Lung (tissue), 12 donors: ENCODE results near the gene MRGPRE. TPM values are rescaled to one million over a fixed set of nuclear protein-coding genes. Genes with fewer than 3 reads are reported as not detected.

ENCODE experiments used
- ATAC-seq: fragments of 200-7000 bp; cut with Tn5 transposase; one replicate; pipeline ENCODE4 v1.9.1; 2020; ENCODE audit warnings: moderate number of reproducible peaks; ENCODE audit not compliant: insufficient read depth, low FRiP score
- DNase-seq, 3 donors: peaks; one replicate each; pipeline ENCODE4 v3.0.0-alpha.2; 2013 to 2017
- H3K27ac ChIP-seq, 2 donors: one replicate each; pipeline ENCODE4 v1.5.1; 2013; ENCODE audit warnings: mild to moderate bottlenecking in 2 of 2, moderate library complexity in 2 of 2, control low read depth in 1 of 2, inconsistent platforms in 1 of 2, low read depth in 1 of 2, low read length in 1 of 2
- H3K27me3 ChIP-seq, 3 donors: one replicate each; pipeline ENCODE4 v1.5.1; 2013; ENCODE audit warnings: low read length in 2 of 3; ENCODE audit not compliant: control insufficient read depth in 3 of 3, insufficient read depth in 3 of 3
- H3K36me3 ChIP-seq, 4 donors: one replicate each; pipeline ENCODE4 v1.5.1; 2013; ENCODE audit warnings: low read length in 4 of 4, mild to moderate bottlenecking in 1 of 4, moderate library complexity in 1 of 4; ENCODE audit not compliant: control insufficient read depth in 4 of 4, insufficient read depth in 4 of 4
- H3K4me1 ChIP-seq, 5 donors: one replicate each; pipeline ENCODE4 v1.5.1; 2013; ENCODE audit warnings: low read length in 5 of 5, mild to moderate bottlenecking in 2 of 5, moderate library complexity in 1 of 5; ENCODE audit not compliant: control insufficient read depth in 5 of 5, insufficient read depth in 5 of 5
- H3K4me3 ChIP-seq: one replicate; pipeline ENCODE4 v1.5.1; 2013; ENCODE audit warnings: mild to moderate bottlenecking, control low read depth, moderate library complexity
- H3K9ac ChIP-seq, 2 donors: one replicate each; pipeline ENCODE4 v1.5.1; 2013; ENCODE audit warnings: low read length in 2 of 2, control low read depth in 1 of 2; ENCODE audit not compliant: insufficient read depth in 1 of 2
- H3K9me3 ChIP-seq, 4 donors: one replicate each; pipeline ENCODE4 v1.5.1; 2013; ENCODE audit warnings: low read length in 3 of 4, mild to moderate bottlenecking in 1 of 4, moderate library complexity in 1 of 4; ENCODE audit not compliant: control insufficient read depth in 4 of 4, insufficient read depth in 3 of 4
- WGBS, 2 donors: extraction: QIAGEN DNeasy Blood & Tissue Kit; methylation state at CpG; one replicate each; pipeline ENCODE4 v1.1.7; 2013; 5-methylcytosine and 5-hydroxymethylcytosine counted together
- polyA plus RNA-seq, 2 donors: library from polyadenylated mRNA; stranded (reverse); fragments of 200-250 nt; gene quantifications; one replicate each; pipeline ENCODE4 v1.2.1, GENCODE V29; 2013
- total RNA-seq, 2 donors: library from RNA; depleted of rRNA in 1 of 2; stranded (reverse); fragments of >200 nt in 1 of 2; gene quantifications; one replicate each; pipeline ENCODE4 v1.2.1, GENCODE V29; 2014 to 2021
- TF ChIP-seq, protein P1 (sequence below): IDR thresholded peaks from 2 replicates; pipeline ENCODE4 v1.5.1; 2012; ENCODE audit warnings: mild to moderate bottlenecking; ENCODE audit errors: control extremely low read depth, extremely low read depth
- donor health status: control.
- donor health status: control.
- donor health status: Bipolar disorder and iron deficiency.
- donor health status: healthy.
- donor health status: DM: yes; HTN: yes; CAD: no.

The MRGPRE gene
- total and polyA plus RNA-seq, 4 donors, result 0.03 to 0.18 (median 0.16) TPM; not detected in 1

DNA sequence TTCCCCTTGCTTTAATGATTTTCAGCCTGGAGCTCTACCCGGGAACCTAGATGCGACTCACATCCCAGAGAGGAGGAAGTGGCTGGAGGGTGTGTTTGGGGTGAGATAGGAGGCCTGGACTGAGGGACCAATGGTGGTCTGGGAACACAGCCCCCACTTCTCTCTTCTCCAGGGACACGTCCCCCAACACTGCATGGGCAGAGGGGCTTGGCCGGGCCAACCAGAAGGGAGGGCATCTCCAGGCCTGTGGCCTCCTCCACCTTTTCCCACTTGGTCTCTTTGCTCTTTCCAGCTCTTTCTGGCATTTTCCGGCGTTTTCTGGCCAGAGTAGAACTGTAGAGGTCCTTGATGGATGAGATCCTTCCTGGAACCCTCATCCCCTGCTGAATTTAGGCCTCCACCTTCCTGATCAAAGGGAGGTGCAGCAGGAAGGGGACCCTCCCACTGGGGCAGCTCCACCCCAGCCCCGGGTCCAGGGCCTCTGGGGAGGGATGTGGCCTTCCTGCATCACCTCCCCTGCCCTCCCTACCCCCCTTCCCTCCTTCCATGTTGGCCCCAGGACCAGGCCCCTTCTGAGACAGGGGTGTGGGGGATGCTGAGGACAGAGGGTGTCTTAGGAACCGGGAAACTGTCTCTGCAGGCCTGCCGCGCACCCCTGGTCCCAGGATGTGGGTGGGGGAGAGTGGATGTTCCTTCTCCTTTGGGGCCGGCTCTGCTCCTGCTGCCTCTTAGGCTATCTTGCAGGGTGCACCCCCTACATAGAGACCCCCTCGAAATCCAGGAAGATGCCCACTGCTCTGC is 38.0 kb downstream of the MRGPRE start:
- TF ChIP-seq, protein P1, sequence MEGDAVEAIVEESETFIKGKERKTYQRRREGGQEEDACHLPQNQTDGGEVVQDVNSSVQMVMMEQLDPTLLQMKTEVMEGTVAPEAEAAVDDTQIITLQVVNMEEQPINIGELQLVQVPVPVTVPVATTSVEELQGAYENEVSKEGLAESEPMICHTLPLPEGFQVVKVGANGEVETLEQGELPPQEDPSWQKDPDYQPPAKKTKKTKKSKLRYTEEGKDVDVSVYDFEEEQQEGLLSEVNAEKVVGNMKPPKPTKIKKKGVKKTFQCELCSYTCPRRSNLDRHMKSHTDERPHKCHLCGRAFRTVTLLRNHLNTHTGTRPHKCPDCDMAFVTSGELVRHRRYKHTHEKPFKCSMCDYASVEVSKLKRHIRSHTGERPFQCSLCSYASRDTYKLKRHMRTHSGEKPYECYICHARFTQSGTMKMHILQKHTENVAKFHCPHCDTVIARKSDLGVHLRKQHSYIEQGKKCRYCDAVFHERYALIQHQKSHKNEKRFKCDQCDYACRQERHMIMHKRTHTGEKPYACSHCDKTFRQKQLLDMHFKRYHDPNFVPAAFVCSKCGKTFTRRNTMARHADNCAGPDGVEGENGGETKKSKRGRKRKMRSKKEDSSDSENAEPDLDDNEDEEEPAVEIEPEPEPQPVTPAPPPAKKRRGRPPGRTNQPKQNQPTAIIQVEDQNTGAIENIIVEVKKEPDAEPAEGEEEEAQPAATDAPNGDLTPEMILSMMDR, result no peak
- H3K4me1 ChIP-seq, result no peaks in the 10 kb centered on the region

DNA sequence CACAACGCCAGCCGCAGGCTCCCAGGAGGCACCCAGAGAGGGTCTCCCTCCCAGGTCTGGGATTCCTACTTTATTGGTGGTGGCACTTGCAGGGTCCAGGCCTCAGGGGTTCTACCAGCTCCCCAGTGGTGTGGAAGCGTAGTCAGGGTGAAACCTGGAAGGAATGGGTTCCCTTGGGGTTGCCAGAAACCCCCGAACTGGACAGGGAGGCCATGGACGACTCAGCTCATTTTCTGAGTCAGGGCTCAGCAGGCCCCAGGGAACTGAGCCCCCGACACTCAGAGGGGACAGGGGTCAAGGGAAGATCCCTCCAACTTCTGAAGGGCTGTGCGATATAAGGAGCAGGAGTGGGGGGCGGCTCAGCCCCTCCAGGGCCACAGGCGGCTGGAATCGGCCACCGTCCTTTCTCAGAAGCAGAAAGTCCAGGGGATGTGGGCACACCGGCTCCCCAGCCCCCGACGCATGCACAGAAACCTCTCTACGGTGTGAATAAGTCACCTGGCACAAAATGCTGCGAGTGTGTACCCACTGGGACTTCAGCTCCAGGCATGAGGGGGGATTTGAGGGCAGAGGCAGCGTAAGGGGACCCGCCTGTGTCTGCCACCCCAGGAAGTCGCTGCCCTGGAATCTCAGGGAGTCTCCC is 38.7 kb downstream of the MRGPRE start:
- no peaks in the 10 kb centered on the region for H3K36me3 ChIP-seq
- TF ChIP-seq, protein P1, result no peak
- H3K27me3 ChIP-seq, result peaks cover 0 to 3% (median 0%) of the 10 kb centered on the region in 3 donors
- H3K9me3 ChIP-seq, result no peaks in the 10 kb centered on the region
- no peak overlapping the region for H3K4me3 ChIP-seq
- ATAC-seq (no peak), DNase-seq (no peak)
- WGBS, 2 donors, result 83 to 86% methylated on average over 19 of the region's 19 CpGs
- no peak overlapping the region for H3K9ac ChIP-seq
- peaks cover 0 to 3% (median 0%) of the 10 kb centered on the region in 5 donors for H3K4me1 ChIP-seq
- H3K27ac ChIP-seq, result no peak overlapping the region

More for the DNA sequence above, 38.0 kb downstream of the MRGPRE start:
- DNase-seq (no peak), ATAC-seq (no peak)
- Histone ChIP-seq H3K9ac (no peak overlapping the region), H3K4me3 (no peak overlapping the region), H3K36me3 (no peaks in the 10 kb centered on the region), H3K27me3 (peaks cover 0 to 3% (median 0%) of the 10 kb centered on the region in 3 donors), H3K9me3 (no peaks in the 10 kb centered on the region), H3K27ac (no peak overlapping the region)
- WGBS, 2 donors, result 61 to 62% methylated on average over 12 of the region's 12 CpGs

DNA sequence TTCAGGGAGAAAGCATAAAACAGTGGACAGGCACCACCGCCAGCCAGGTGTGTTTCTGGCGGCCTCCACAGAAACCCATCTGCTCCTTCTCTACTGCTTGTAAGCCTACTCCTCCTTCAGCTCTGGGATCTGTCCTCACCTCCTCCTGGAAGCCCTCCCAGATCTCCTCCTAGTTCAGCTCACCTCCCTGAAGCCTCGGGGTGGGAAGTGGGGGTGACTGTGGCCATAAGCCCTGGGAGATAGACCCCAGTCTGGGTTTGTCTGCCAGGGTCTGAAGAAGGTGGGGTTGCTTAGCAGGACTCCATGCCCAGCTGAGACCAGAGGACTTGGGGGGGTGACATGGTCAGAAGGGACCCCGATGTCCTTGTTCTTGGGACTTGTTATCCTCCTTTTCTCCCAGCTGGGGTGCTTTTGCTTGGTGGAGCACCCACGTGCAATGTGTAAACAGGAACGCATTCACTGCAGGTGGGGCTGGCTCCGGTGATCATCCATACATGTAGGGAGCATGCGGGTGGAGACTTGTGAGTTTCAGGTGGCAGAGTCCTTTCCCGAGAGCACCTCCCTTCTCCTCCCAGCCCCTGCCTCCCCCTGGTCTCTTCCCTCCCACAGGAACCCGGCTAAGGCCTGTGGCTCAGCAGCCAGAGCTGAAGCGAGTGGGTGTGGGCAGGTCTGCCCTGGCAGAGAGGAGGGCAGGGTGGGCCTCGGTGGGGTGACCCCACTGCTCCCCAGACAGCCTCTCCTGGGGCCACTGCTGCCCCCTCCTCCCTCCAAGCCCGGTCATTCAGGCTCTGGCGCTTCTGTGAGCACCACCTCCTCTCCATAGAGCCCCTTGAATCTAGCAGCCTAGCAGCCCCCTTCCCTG is 39.5 kb downstream of the MRGPRE start:
- Histone ChIP-seq H3K27me3 (peaks cover 0 to under 1% (median 0%) of the 10 kb centered on the region in 3 donors), H3K9ac (no peak overlapping the region), H3K9me3 (no peaks in the 10 kb centered on the region), H3K4me3 (no peak overlapping the region), H3K36me3 (no peaks in the 10 kb centered on the region), H3K27ac (no peak overlapping the region), H3K4me1 (peaks cover 0 to 3% (median 0%) of the 10 kb centered on the region in 5 donors)
- DNase-seq (no peak), ATAC-seq (no peak)
- 88 to 91% methylated on average over 14 of the region's 14 CpGs for WGBS, 2 donors
- TF ChIP-seq, protein P1, result no peak
